OCI-LY7 (cell line): ENCODE results near the gene MFN1.
A peak's percentile ranks its signal among the peaks of the same experiment; 100 is the strongest.

ENCODE experiments used
- CTCF ChIP-seq: fragments of 200-600 bp; sonication (generic); conservative IDR thresholded peaks from 2 replicates; pipeline ENCODE4 v1.5.1; 2014; ENCODE audit warnings: mild to moderate bottlenecking, antibody characterized with exemption, low read length, moderate library complexity, mixed read lengths
- EZH2phosphoT487 ChIP-seq: fragments of 200-600 bp; sonication (generic); IDR thresholded peaks from 2 replicates; pipeline ENCODE4 v1.6.1; 2018; ENCODE audit warnings: low read depth, borderline replicate concordance, mild to moderate bottlenecking, mixed run types, antibody characterized with exemption, low read length, moderate library complexity, mixed read lengths

DNA sequence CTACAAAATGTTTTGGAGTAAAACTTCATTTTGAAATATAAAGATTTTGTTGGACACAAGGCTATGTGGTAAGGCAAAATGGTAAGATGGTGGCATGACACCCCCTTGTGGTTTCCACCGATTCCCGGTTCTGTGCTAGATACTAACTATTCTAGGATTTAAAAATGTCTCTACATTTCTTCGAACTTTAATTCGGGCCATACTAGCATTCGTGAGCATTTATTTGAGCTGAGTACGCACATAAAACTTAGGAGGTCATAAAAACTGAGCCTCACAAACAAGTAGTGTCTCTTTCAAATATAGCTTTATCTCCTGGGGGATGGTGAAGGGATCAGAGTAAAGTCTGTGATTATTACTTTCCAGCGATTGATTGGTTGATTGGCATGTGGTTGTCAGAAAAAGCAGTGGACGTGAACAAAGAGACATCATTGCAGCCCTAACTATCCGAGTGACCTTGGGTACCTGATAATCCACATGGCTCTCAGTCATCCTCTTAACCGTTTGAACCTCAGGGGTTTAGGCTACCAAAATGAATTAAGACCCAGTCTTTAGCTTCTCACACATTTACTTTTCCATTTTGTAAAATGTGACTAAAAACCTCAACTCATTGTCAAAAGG lies 25.7 kb upstream of the MFN1 start:
- peak; percentile 83 for TF ChIP-seq CTCF
- TF ChIP-seq EZH2phosphoT487, result no peak
